Heart left ventricle (tissue), 16 donors: ENCODE results near the gene SNX25. TPM values are rescaled to one million over a fixed set of nuclear protein-coding genes. Genes with fewer than 3 reads are reported as not detected.

Experiments
- ATAC-seq, 4 donors: fragments of 200-7000 bp; cut with Tn5 transposase; one replicate each; pipeline ENCODE4 v1.9.1; 2020 to 2022; ENCODE audit warnings: moderate library complexity in 4 of 4, mild to moderate bottlenecking in 3 of 4, moderate number of reproducible peaks in 1 of 4
- DNase-seq, 5 donors: peaks; one replicate each; pipeline ENCODE4 v3.0.0-alpha.2; 2020
- H3K27ac ChIP-seq, 12 donors: fragments of 200-600 bp; sonication (generic) in 4 of 12; one replicate each; pipeline versions ENCODE4 v1.5.0 to v1.8.0; 2016 to 2022; ENCODE audit warnings: mild to moderate bottlenecking in 2 of 12
- H3K27me3 ChIP-seq, 9 donors: fragments of 200-600 bp; sonication (generic) in 2 of 9; one replicate each; pipeline versions ENCODE4 v1.5.1 to v1.8.0; 2016 to 2022; ENCODE audit warnings: mild to moderate bottlenecking in 3 of 9
- H3K36me3 ChIP-seq, 9 donors: fragments of 200-600 bp; sonication (generic) in 2 of 9; one replicate each; pipeline versions ENCODE4 v1.5.0 to v1.8.0; 2018 to 2022; ENCODE audit warnings: mild to moderate bottlenecking in 2 of 9
- H3K4me1 ChIP-seq, 12 donors: fragments of 200-600 bp; sonication (generic) in 4 of 12; one replicate each; pipeline versions ENCODE4 v1.5.0 to v1.8.0; 2016 to 2022; ENCODE audit warnings: mild to moderate bottlenecking in 3 of 12
- H3K4me3 ChIP-seq, 12 donors: fragments of 200-600 bp; sonication (generic) in 4 of 12; one replicate each; pipeline versions ENCODE4 v1.5.0 to v1.8.0; 2017 to 2022; ENCODE audit warnings: mild to moderate bottlenecking in 9 of 12, moderate library complexity in 4 of 12
- H3K9me3 ChIP-seq, 12 donors: fragments of 200-600 bp; sonication (generic) in 4 of 12; one replicate each; pipeline versions ENCODE4 v1.5.0 to v1.8.0; 2016 to 2022; ENCODE audit warnings: mild to moderate bottlenecking in 1 of 12
- CTCF ChIP-seq, 12 donors: fragments of 200-600 bp; sonication (generic) in 4 of 12; IDR thresholded peaks; one replicate each; pipeline versions ENCODE4 v1.5.0 to v1.8.0; 2018 to 2022; ENCODE audit warnings: antibody characterized with exemption in 12 of 12, mild to moderate bottlenecking in 5 of 12
- POLR2A ChIP-seq, 2 donors: fragments of 450-650 bp; IDR thresholded peaks; one replicate each; pipeline ENCODE4 v1.6.1; 2017; ENCODE audit warnings: antibody characterized with exemption in 2 of 2, mild to moderate bottlenecking in 2 of 2, moderate library complexity in 2 of 2
- WGBS, 4 donors: extraction: QIAGEN DNeasy Blood & Tissue Kit in 2 of 4; methylation state at CpG; one replicate each; pipeline versions ENCODE4 v1.1.5 to v1.1.7; 2013 to 2018; 5-methylcytosine and 5-hydroxymethylcytosine counted together
- intact Hi-C, 10 donors: fragments of 100-400 bp; cut with DNase I; formaldehyde crosslinking; loops; one replicate each; pipeline versions ENCODE4 v1.11.1 to v1.14.2; 2022
- polyA plus RNA-seq, 2 donors: library from polyadenylated mRNA; stranded (reverse); fragments of 200-250 nt; gene quantifications; one replicate each; pipeline ENCODE4 v1.2.3, GENCODE V29; 2013
- total RNA-seq, 9 donors: library from RNA; depleted of rRNA in 2 of 9; stranded (reverse); fragments of >200 nt in 2 of 9; fragmentation: NEBNext Ultra II Directional in 3 of 9; extraction: Animal tissue kit (Norgen Biotek cat#: 25700) in 3 of 9; gene quantifications; one replicate each; pipeline versions ENCODE4 v1.1.0 to v1.2.4, GENCODE V29; 2016 to 2023
- donor health status: ischemic (EF 13 %, LVEDD 7.1; RV severe dilation, severe dysfunction).
- donor health status: healthy with polysubstance abuse.
- donor health status: DM: no; HTN: yes; CAD: no.
- donor health status: DM: no; HTN: no; CAD: no.
- donor health status: ischemic (EF 25% LVEDD 6.9; RV normal size, moderate dysfunction).
- donor health status: ischemic (EF 25% LVEDD 5.7; RV mildly dilated, moderate dysfunction).
- donor health status: healthy.
- donor health status: DM: yes; HTN: yes; CAD: no.
- donor health status: ischemic (EF 35%, LVEDD 5.7; RV mildly dilated, moderate dysfunction).
- donor health status: nonischemic (EF 11% LVEDD 7.7; RV severe dilation, severe dysfunction).
- donor health status: DM: yes; HTN: yes; CAD: no.
- donor health status: PGD.
- donor health status: ischemic (EF 29% LVEDD 5.4; RV normal size, mild dysfunction).
- donor health status: nonischemic (EF 23%, LVEDD 6.1; RV moderate dilation, normal function).

SNX25 gene
- total and polyA plus RNA-seq, 11 donors, result 3.1 to 12.4 (median 10.1) TPM

- 58 to 74% (median 59%) methylated on average over 15 of the region's 15 CpGs for WGBS, 4 donors
- ATAC-seq (peak in 3 of 4 donors; percentile 45 to 75 (median 62)), DNase-seq (peak in 2 of 5 donors; percentile 12 to 21)
- no peaks in the 10 kb centered on the region for H3K27me3 ChIP-seq
- H3K4me1 ChIP-seq, result peaks cover 0 to 20% (median 16%) of the 10 kb centered on the region in 12 donors
- H3K27ac ChIP-seq, result peak overlapping the region in 6 of 12 donors; percentile 3 to 77 (median 29)
- no peak for TF ChIP-seq CTCF (IDR thresholded peaks at IDR 0.05)
- TF ChIP-seq POLR2A (IDR thresholded peaks at IDR 0.05), result no peak
- no peak overlapping the region for H3K4me3 ChIP-seq
- peaks cover 0 to 57% (median 19%) of the 10 kb centered on the region in 9 donors for H3K36me3 ChIP-seq
- intact Hi-C loops, result loop anchor here in 1 of 10 donors (5.0 kb wide), 1 partner anchor 48 kb away; no protein-coding TSS in a partner anchor
- peaks cover 0 to 4% (median 0%) of the 10 kb centered on the region in 12 donors for H3K9me3 ChIP-seq
Observed at GRCh38 chr4:185343726-185344581, 134.6 kb downstream of the SNX25 start.

- no peak overlapping the region for H3K4me3 ChIP-seq
- intact Hi-C loops, result loop anchor here in 2 of 10 donors (5.0 kb wide), 2 partner anchors 37 to 47 kb away; no protein-coding TSS in a partner anchor
- DNase-seq, result no peak
- TF ChIP-seq POLR2A (IDR thresholded peaks at IDR 0.05) (no peak), CTCF (IDR thresholded peaks at IDR 0.05) (no peak)
- peaks cover 0 to 20% (median 16%) of the 10 kb centered on the region in 12 donors for H3K4me1 ChIP-seq
- peak in 1 of 4 donors; percentile 38 for ATAC-seq
- H3K27me3 ChIP-seq, result no peaks in the 10 kb centered on the region
- H3K27ac ChIP-seq, result peak overlapping the region in 4 of 12 donors; percentile 11 to 77 (median 40)
- H3K9me3 ChIP-seq, result no peaks in the 10 kb centered on the region
- H3K36me3 ChIP-seq, result peaks cover 0 to 60% (median 20%) of the 10 kb centered on the region in 9 donors
- WGBS, 4 donors, result 62 to 68% (median 63%) methylated on average over 6 of the region's 6 CpGs
Observed at GRCh38 chr4:185344743-185345538, 135.5 kb downstream of the SNX25 start.

- intact Hi-C loops, result loop anchor here in 1 of 10 donors (5.0 kb wide), 1 partner anchor 35 kb away; no protein-coding TSS in a partner anchor
- Histone ChIP-seq H3K27me3 (no peaks in the 10 kb centered on the region), H3K9me3 (no peaks in the 10 kb centered on the region), H3K27ac (peak overlapping the region in 1 of 12 donors; percentile 35), H3K36me3 (peaks cover 0 to 64% (median 24%) of the 10 kb centered on the region in 9 donors), H3K4me3 (no peak overlapping the region), H3K4me1 (peaks cover 0 to 20% (median 16%) of the 10 kb centered on the region in 12 donors)
- DNase-seq (no peak), ATAC-seq (no peak)
- WGBS, 4 donors, result 92 to 93% (median 93%) methylated on average over 14 of the region's 14 CpGs
- no peak for TF ChIP-seq POLR2A (IDR thresholded peaks at IDR 0.05)
- TF ChIP-seq CTCF (IDR thresholded peaks at IDR 0.05), result no peak
Observed at GRCh38 chr4:185346975-185347601, 137.7 kb downstream of the SNX25 start.
